Measurements from ENCODE around the gene CCNA2.

Gene CCNA2

DNA sequence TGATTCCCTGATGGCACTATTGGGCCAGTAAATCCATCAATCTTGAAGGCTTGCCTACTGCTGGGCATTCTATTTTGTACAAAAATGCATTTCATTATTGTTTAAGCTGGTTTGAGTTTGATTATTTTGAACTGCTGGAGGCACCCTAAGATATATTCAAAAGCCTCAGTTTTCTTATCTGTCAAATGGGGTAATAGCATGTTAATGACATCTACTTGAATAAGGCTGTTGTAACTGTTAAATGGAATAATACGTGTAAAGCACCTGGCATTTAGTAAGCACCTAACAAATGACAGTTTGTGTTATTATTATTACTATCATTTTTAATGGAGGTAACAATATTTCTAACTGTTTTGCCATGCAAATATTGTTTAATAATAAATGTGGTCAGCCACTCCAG is 51.8 kb downstream of the CCNA2 start:
- no peak for DNase-seq (ENCODE audit: low read depth)
- TF ChIP-seq, protein P1, sequence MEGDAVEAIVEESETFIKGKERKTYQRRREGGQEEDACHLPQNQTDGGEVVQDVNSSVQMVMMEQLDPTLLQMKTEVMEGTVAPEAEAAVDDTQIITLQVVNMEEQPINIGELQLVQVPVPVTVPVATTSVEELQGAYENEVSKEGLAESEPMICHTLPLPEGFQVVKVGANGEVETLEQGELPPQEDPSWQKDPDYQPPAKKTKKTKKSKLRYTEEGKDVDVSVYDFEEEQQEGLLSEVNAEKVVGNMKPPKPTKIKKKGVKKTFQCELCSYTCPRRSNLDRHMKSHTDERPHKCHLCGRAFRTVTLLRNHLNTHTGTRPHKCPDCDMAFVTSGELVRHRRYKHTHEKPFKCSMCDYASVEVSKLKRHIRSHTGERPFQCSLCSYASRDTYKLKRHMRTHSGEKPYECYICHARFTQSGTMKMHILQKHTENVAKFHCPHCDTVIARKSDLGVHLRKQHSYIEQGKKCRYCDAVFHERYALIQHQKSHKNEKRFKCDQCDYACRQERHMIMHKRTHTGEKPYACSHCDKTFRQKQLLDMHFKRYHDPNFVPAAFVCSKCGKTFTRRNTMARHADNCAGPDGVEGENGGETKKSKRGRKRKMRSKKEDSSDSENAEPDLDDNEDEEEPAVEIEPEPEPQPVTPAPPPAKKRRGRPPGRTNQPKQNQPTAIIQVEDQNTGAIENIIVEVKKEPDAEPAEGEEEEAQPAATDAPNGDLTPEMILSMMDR (IDR thresholded peaks at IDR 0.05; ENCODE audit: low read length, missing control alignments): no peak
- H3K4me3 ChIP-seq (replicated peaks; ENCODE audit: low read depth, low read length): no peak overlapping the region

DNA sequence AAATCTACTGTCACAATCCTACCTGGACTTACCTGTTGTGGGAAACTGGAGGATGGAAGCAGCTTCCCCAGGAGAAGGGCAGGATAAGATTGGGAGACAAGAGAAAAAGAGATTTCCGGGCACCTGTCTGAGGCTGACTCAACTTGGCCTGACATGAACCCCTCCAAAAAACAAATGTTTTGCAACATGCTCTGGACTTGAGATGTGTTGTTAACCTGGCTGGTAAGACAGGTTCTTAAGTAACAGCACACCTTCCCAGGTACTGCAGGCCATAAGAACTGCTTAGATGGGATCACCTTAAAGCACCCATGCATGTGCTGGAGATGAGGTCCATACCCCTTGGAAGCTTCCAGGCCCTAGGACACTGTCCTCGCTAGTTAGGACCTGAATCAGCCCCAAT is 54.3 kb downstream of the CCNA2 start:
- H3K4me3 ChIP-seq (replicated peaks; ENCODE audit: low read depth, low read length): no peak overlapping the region
- TF ChIP-seq, protein P1 (IDR thresholded peaks at IDR 0.05; ENCODE audit: low read length, missing control alignments): no peak
- DNase-seq (ENCODE audit: low read depth): no peak

DNA sequence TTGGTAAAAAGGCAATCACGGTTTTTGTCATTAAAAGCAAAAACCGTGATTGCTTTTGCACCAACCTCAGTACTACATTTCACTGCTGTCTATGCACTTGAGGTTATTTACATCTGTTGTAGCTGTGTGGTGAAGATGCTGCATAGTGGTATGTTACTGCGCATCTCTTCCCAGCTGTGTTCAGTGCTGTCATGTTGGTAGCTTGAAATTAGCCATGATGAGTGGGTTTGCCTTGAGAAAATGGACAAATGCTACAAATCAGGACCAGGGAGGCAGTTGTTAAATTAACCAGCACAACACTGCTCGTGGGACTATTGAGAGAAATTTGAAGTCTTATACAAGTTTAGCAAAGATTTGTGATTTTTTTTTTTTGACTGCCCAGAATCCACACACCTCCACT is 56.5 kb downstream of the CCNA2 start:
- DNase-seq (ENCODE audit: low read depth): no peak
- H3K4me3 ChIP-seq (replicated peaks; ENCODE audit: low read depth, low read length): no peak overlapping the region
- TF ChIP-seq, protein P1 (IDR thresholded peaks at IDR 0.05; ENCODE audit: low read length, missing control alignments): no peak

Data from fibroblast of pulmonary artery (primary cell).